SK-N-MC (cell line): ENCODE data around the gene RNASEH1.

ENCODE experiments used
- EZH2 ChIP-seq: fragments of 200-600 bp; sonication (generic); IDR thresholded peaks from one replicate; pipeline ENCODE4 v1.6.1; 2017; ENCODE audit warnings: antibody characterized with exemption
- POLR2AphosphoS5 ChIP-seq: IDR thresholded peaks from 2 replicates; pipeline ENCODE4 v1.6.1; 2012; ENCODE audit warnings: mild to moderate bottlenecking, low read depth, low read length, borderline replicate concordance

DNA sequence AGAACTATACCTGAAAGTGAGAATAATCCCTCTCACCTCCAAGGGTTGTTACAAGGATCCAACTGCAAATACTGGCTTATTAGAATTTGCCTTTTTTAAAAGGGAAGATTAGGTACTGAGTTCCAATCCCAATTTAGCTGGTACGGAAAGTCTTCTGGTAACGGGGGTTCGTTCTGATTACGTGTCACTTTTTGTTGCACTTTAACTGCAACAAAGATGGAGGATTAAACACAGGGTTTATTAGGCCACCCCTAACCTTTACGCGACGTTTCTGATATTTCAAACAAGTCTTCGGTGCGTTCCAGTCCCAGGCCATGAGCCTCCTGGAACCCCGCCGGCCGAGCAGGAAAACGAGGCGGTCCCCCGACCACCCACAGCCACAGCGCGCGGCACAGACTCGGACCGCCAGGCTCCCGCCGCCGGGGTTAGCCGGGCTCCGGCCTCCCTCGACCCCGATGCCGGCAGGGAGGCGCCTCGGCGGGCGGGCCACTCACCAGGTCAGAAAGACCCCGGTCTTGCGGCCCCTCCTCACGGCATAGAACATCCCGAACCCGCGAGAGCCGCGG is 411 bp downstream of the RNASEH1 start:
- TF ChIP-seq EZH2 (no peak), POLR2AphosphoS5 (no peak)
